OCI-LY3 (cell line): ENCODE data around the gene CNTN2.

Experiments
- H2AFZ ChIP-seq: fragments of 200-600, 300-600 bp; shearing (Covaris generic); 2 replicates; pipeline ENCODE4 v1.6.0; 2014; ENCODE audit warnings: antibody characterized with exemption, low read depth, low read length
- H3K27ac ChIP-seq: fragments of 200-600, 300-600 bp; sonication (generic); 2 replicates; pipeline ENCODE4 v1.5.1; 2014; ENCODE audit warnings: mild to moderate bottlenecking, low read length, moderate library complexity, mixed read lengths
- H3K27me3 ChIP-seq: fragments of 200-600, 300-600 bp; sonication (generic); 2 replicates; pipeline ENCODE4 v1.6.1; 2014; ENCODE audit warnings: low read depth, low read length, mixed read lengths
- H3K36me3 ChIP-seq: fragments of 200-600, 300-600 bp; sonication (generic); replicated peaks from 2 replicates; pipeline ENCODE3; 2014; ENCODE audit warnings: low read depth, low read length, mixed read lengths
- H3K4me1 ChIP-seq: fragments of 300-600, 200-600 bp; sonication (generic); 2 replicates; pipeline ENCODE4 v1.6.1; 2014; ENCODE audit warnings: low read length, mixed read lengths
- H3K4me2 ChIP-seq: fragments of 200-600, 300-600 bp; sonication (generic); 2 replicates; pipeline ENCODE4 v1.6.1; 2014; ENCODE audit warnings: low read length, mixed read lengths
- H3K4me3 ChIP-seq: fragments of 300-600, 200-600 bp; sonication (generic); 2 replicates; pipeline ENCODE4 v1.5.1; 2014; ENCODE audit warnings: antibody characterized with exemption, mild to moderate bottlenecking, low read length, moderate library complexity
- H3K79me2 ChIP-seq: fragments of 300-600, 200-600 bp; shearing (Covaris generic); 2 replicates; pipeline ENCODE4 v1.6.1; 2014; ENCODE audit warnings: mild to moderate bottlenecking, low read length, mixed read lengths
- H3K9ac ChIP-seq: fragments of 300-600, 200-600 bp; shearing (Covaris generic); 2 replicates; pipeline ENCODE4 v1.6.0; 2014; ENCODE audit warnings: mild to moderate bottlenecking, low read length, moderate library complexity
- H3K9me3 ChIP-seq: fragments of 200-600, 300-600 bp; shearing (Covaris generic); 2 replicates; pipeline ENCODE4 v1.6.1; 2014; ENCODE audit warnings: low read length, mixed read lengths; ENCODE audit not compliant: insufficient read depth
- H4K20me1 ChIP-seq: fragments of 200-600, 300-600 bp; sonication (generic); 2 replicates; pipeline ENCODE4 v1.6.1; 2016; ENCODE audit warnings: low read length, mixed read lengths; ENCODE audit not compliant: insufficient read depth
- EZH2phosphoT487 ChIP-seq: fragments of 200-600 bp; shearing (Covaris generic); IDR thresholded peaks from 2 replicates; pipeline ENCODE4 v1.6.1; 2018; ENCODE audit warnings: antibody characterized with exemption, mixed run types, low read depth
- TF ChIP-seq, protein P1 (sequence below): fragments of 200-600, 300-600 bp; sonication (generic); IDR thresholded peaks from 2 replicates; pipeline ENCODE4 v1.5.1; 2014; ENCODE audit warnings: antibody characterized with exemption, low read length, low read depth

The CNTN2 gene

DNA sequence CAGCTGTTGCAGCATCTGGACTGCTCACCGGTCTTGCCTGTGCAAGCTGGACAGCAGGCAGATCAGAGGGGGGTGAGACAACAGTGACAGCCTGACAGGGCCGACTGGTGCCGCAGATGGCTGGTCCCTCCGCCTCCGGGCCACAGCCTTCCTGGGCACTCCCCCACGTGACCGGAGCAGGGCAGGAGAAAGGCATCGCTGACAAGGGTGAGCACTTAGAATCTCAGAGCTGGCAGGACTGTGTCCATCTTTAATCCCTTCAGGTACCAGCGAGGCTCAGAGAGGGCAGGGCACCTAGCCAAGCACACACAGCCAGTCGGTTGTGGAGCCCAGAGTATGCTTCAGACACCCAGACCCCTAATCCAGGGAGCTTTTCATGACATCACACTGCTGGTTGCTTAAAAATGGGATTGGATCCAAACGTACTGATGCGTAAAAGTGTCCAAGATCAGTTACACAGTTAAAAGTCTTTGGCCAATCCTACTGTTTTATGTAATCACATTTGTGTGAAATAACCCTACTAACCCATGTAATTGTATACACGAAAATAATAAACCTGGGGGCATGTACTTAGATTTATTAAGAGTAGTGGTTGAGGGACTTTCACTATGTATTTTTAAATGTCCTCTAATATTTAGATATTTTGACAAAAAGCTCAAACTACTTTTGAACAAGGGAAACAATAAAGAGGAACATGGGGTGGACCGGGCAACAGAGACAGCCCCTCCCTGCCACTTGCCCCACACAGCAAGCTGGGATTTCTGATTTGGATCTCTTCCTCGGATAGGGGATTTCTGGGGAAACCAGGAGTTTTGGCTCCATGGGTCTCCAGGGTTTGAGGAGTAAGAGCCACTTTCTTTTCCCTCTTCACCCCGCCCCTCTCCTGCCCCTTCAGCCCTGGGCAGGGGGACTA is 758 bp upstream of the CNTN2 start:
- H3K79me2 ChIP-seq: no peaks in the 10 kb centered on the region
- no peak overlapping the region for H3K27ac ChIP-seq
- peaks cover 80% of the 10 kb centered on the region for H3K27me3 ChIP-seq
- H3K4me1 ChIP-seq: no peaks in the 10 kb centered on the region
- no peak overlapping the region for H2AFZ ChIP-seq
- no peaks in the 10 kb centered on the region for H3K9me3 ChIP-seq
- no peak overlapping the region for H3K9ac ChIP-seq
- no peak overlapping the region for H3K4me3 ChIP-seq
- H3K36me3 ChIP-seq: no peaks in the 10 kb centered on the region
- no peak overlapping the region for H3K4me2 ChIP-seq
- TF ChIP-seq, protein P1, sequence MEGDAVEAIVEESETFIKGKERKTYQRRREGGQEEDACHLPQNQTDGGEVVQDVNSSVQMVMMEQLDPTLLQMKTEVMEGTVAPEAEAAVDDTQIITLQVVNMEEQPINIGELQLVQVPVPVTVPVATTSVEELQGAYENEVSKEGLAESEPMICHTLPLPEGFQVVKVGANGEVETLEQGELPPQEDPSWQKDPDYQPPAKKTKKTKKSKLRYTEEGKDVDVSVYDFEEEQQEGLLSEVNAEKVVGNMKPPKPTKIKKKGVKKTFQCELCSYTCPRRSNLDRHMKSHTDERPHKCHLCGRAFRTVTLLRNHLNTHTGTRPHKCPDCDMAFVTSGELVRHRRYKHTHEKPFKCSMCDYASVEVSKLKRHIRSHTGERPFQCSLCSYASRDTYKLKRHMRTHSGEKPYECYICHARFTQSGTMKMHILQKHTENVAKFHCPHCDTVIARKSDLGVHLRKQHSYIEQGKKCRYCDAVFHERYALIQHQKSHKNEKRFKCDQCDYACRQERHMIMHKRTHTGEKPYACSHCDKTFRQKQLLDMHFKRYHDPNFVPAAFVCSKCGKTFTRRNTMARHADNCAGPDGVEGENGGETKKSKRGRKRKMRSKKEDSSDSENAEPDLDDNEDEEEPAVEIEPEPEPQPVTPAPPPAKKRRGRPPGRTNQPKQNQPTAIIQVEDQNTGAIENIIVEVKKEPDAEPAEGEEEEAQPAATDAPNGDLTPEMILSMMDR: no peak
- TF ChIP-seq EZH2phosphoT487: no peak
- no peaks in the 10 kb centered on the region for H4K20me1 ChIP-seq

DNA sequence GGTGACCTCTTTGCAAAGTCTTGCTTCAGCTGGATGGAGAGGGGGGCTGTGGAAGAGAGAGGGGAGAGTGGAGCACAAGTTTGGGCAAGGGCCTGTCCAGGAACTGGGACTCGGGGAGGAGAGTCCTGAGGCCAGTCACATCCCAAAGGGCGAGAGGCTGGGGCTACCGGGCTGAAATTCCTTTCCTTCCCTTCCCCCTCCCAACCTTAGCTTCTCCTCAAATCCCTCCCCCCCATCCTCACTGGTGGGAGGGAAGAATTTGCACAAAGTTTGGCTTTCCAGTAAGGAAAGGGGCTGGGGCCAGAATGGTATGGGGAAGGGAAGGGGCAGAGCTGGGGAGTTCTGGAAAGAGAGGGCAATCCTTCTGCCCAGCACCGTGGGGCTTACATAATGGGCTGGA is 854 bp downstream of the CNTN2 start:
- TF ChIP-seq, protein P1: no peak
- no peak for TF ChIP-seq EZH2phosphoT487
- no peak overlapping the region for H3K4me2 ChIP-seq
- H3K9ac ChIP-seq: no peak overlapping the region
- H4K20me1 ChIP-seq: no peaks in the 10 kb centered on the region
- no peaks in the 10 kb centered on the region for H3K4me1 ChIP-seq
- H3K27me3 ChIP-seq: peaks cover 84% of the 10 kb centered on the region
- no peak overlapping the region for H3K4me3 ChIP-seq
- no peak overlapping the region for H2AFZ ChIP-seq
- no peaks in the 10 kb centered on the region for H3K9me3 ChIP-seq
- H3K36me3 ChIP-seq: no peaks in the 10 kb centered on the region
- H3K27ac ChIP-seq: no peak overlapping the region
- no peaks in the 10 kb centered on the region for H3K79me2 ChIP-seq

DNA sequence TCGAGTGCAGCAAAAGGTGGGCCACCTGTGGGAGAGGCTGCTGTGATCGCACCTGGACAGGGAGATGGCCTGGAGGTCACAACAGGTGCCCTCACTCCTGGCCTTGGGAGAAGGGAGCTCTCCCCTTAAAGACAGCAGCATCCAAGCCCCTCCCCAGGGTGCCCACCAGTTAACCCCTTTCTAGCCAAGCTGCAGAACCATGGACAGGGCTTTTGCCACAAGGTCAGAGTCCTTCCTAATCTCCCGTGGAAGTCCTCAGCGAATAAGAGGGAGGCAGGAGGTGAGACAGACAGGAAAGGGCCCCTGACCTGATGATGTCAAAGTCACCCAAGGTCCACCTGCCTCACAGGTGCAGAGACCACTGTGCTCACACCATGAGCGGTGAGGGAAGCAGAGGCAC is 1.7 kb downstream of the CNTN2 start:
- no peaks in the 10 kb centered on the region for H4K20me1 ChIP-seq
- H3K4me3 ChIP-seq: no peak overlapping the region
- TF ChIP-seq, protein P1: no peak
- TF ChIP-seq EZH2phosphoT487: no peak
- no peaks in the 10 kb centered on the region for H3K79me2 ChIP-seq
- H3K4me1 ChIP-seq: no peaks in the 10 kb centered on the region
- H3K9me3 ChIP-seq: no peaks in the 10 kb centered on the region
- no peaks in the 10 kb centered on the region for H3K36me3 ChIP-seq
- H3K27me3 ChIP-seq: peaks cover 80% of the 10 kb centered on the region
- H3K9ac ChIP-seq: no peak overlapping the region
- H2AFZ ChIP-seq: no peak overlapping the region
- no peak overlapping the region for H3K27ac ChIP-seq
- H3K4me2 ChIP-seq: no peak overlapping the region

DNA sequence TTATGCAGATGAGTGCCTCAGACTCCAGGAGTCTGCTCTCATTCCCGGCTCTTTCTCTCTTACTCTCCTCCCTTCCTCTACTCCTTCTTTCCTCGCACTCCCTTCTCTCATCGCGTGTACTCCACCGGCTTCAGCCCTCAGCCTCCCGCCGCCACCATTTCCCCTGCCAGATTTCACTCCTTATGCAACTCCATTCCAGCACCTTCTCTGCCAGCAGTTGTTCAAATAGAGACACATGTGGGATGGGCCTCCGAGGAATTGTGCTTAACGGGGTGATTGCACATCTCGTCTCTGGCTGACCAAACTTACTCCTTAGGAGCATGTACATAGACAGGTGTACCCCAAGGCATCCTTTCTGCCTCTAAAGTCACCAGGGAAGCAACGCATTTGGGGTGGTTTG is 2.1 kb downstream of the CNTN2 start:
- Histone ChIP-seq H3K4me2 (no peak overlapping the region), H3K9ac (no peak overlapping the region), H3K27ac (no peak overlapping the region), H3K9me3 (no peaks in the 10 kb centered on the region), H4K20me1 (no peaks in the 10 kb centered on the region), H3K4me1 (no peaks in the 10 kb centered on the region), H3K4me3 (no peak overlapping the region), H3K27me3 (peaks cover 80% of the 10 kb centered on the region), H2AFZ (no peak overlapping the region), H3K79me2 (no peaks in the 10 kb centered on the region), H3K36me3 (no peaks in the 10 kb centered on the region)
- TF ChIP-seq, protein P1: no peak
- TF ChIP-seq EZH2phosphoT487: no peak
